HCT116 (cell line): ENCODE data around the gene KNSTRN. TPM values are rescaled to one million over a fixed set of nuclear protein-coding genes. Genes with fewer than 3 reads are reported as not detected.
A peak's percentile ranks its signal among the peaks of the same experiment; 100 is the strongest.

Source experiments
- ATAC-seq: fragments of 200-7000 bp; cut with Tn5 transposase; 2 replicates; pipeline ENCODE4 v1.9.1; 2020; ENCODE audit warnings: mild to moderate bottlenecking, moderate library complexity
- BruUV-seq: library from RNA; stranded (reverse); fragments of 400-500 nt; replicated peaks from 2 replicates; lab custom pipeline; 2021; lab: Mats Ljungman, UMichigan
- CTCF ChIA-PET: fragments of 300-600 bp; sonication (Branson Sonifier 250); formaldehyde crosslinking; loops from one replicate; lab custom pipeline; 2021; ENCODE audit warnings: antibody characterized with exemption; lab: Charles Lee
- POLR2A ChIA-PET: fragments of 300-600, 350-600 bp; sonication (Branson Sonifier 250); formaldehyde crosslinking; loops from one replicate; lab custom pipeline; 2021; ENCODE audit warnings: antibody characterized with exemption; lab: Charles Lee
- RAD21 ChIA-PET, 2 experiments: fragments of 300-600 bp; sonication (Branson Sonifier 250); formaldehyde crosslinking; loops; one replicate each; lab custom pipeline; 2023; ENCODE audit warnings: low total read pairs in 2 of 2; ENCODE audit not compliant: uncharacterized antibody in 2 of 2, unreplicated experiment in 2 of 2, low non-redundant PET in 1 of 2; lab: Charles Lee
- DNase-seq: peaks from one replicate; pipeline ENCODE4 v3.0.0-alpha.2; 2010; ENCODE audit warnings: low read depth, low spot score
- H2AFZ ChIP-seq: fragments of 200-600 bp; shearing (Covaris generic), sonication (generic); 2 replicates; pipeline ENCODE4 v1.6.1; 2017; ENCODE audit warnings: low read depth, mixed run types, mixed read lengths, antibody characterized with exemption, low read length; ENCODE audit not compliant: poor library complexity, severe bottlenecking
- H3K27ac ChIP-seq: 2 replicates; pipeline ENCODE4 v1.5.1; 2012; ENCODE audit warnings: low read depth, low read length
- H3K27me3 ChIP-seq: fragments of 200-600 bp; sonication (generic); 2 replicates; pipeline ENCODE4 v1.6.1; 2016; ENCODE audit warnings: mixed run types, low read length, mixed read lengths; ENCODE audit not compliant: insufficient read depth
- H3K36me3 ChIP-seq, 2 experiments: fragments of 200-500 bp in 1 of 2; fragments of 200-600 bp in 1 of 2; sonication (Bioruptor generic) in 1 of 2; sonication (generic) in 1 of 2; 2 replicates each; pipeline versions ENCODE4 v1.5.1 to v1.6.1; 2014 to 2016; ENCODE audit warnings: low read length in 2 of 2, inconsistent platforms in 1 of 2, mixed read lengths in 1 of 2, mixed run types in 1 of 2; ENCODE audit not compliant: insufficient read depth in 2 of 2, control insufficient read depth in 1 of 2
- H3K4me1 ChIP-seq, 2 experiments: fragments of 200-600 bp in 1 of 2; sonication (generic) in 1 of 2; 2 replicates each; pipeline versions ENCODE4 v1.5.1 to v1.6.1; 2012 to 2017; ENCODE audit warnings: low read length in 2 of 2, inconsistent platforms in 1 of 2, mild to moderate bottlenecking in 1 of 2, mixed read lengths in 1 of 2, mixed run types in 1 of 2, moderate library complexity in 1 of 2; ENCODE audit not compliant: insufficient read depth in 2 of 2, control insufficient read depth in 1 of 2
- H3K4me2 ChIP-seq: fragments of 200-600 bp; sonication (generic); 2 replicates; pipeline ENCODE4 v1.6.1; 2017; ENCODE audit warnings: mixed run types, low read length, mixed read lengths
- H3K4me3 ChIP-seq, 2 experiments: fragments of 200-600 bp in 1 of 2; sonication (generic) in 1 of 2; replicated peaks in 1 of 2; 2 replicates each; pipeline ENCODE4 v1.5.1; 2011 to 2016; ENCODE audit warnings: low read length in 2 of 2, control low read depth in 1 of 2, low read depth in 1 of 2, mild to moderate bottlenecking in 1 of 2, mixed read lengths in 1 of 2, mixed run types in 1 of 2
- H3K79me2 ChIP-seq: fragments of 200-600 bp; sonication (generic); 2 replicates; pipeline ENCODE4 v1.6.1; 2017; ENCODE audit warnings: mild to moderate bottlenecking, mixed run types, low read length, moderate library complexity, mixed read lengths; ENCODE audit not compliant: insufficient read depth
- H3K9ac ChIP-seq: fragments of 200-600 bp; sonication (generic); 2 replicates; pipeline ENCODE4 v1.6.1; 2016; ENCODE audit warnings: low read length, mixed read lengths
- H3K9me2 ChIP-seq: fragments of 200-600 bp; sonication (generic), shearing (Covaris generic); 2 replicates; pipeline ENCODE4 v1.6.1; 2017; ENCODE audit warnings: mixed run types, mild to moderate bottlenecking, moderate library complexity; ENCODE audit not compliant: insufficient read depth
- H3K9me3 ChIP-seq, 2 experiments: fragments of 200-500 bp in 1 of 2; fragments of 200-600 bp in 1 of 2; sonication (Bioruptor generic) in 1 of 2; sonication (generic) in 1 of 2; 2 replicates each; pipeline ENCODE4 v1.6.1; 2014 to 2017; ENCODE audit warnings: low read length in 2 of 2, mixed read lengths in 2 of 2, inconsistent platforms in 1 of 2, low read depth in 1 of 2, mild to moderate bottlenecking in 1 of 2, mixed run types in 1 of 2, moderate library complexity in 1 of 2; ENCODE audit not compliant: control insufficient read depth in 1 of 2, insufficient read depth in 1 of 2
- H4K20me1 ChIP-seq: fragments of 200-600 bp; sonication (generic), shearing (Covaris generic); 2 replicates; pipeline ENCODE4 v1.6.1; 2017; ENCODE audit warnings: mixed run types, mild to moderate bottlenecking, moderate library complexity; ENCODE audit not compliant: insufficient read depth
- CTCF ChIP-seq, 3 experiments: fragments of 200-600 bp in 1 of 3; sonication (generic) in 1 of 3; IDR thresholded peaks in 2 of 3; conservative IDR thresholded peaks in 1 of 3; 2 replicates each; pipeline ENCODE4 v1.5.1; 2012 to 2017; ENCODE audit warnings: low read depth in 2 of 3, low read length in 2 of 3, antibody characterized with exemption in 1 of 3, borderline replicate concordance in 1 of 3, control low read depth in 1 of 3, mild to moderate bottlenecking in 1 of 3, mixed read lengths in 1 of 3, mixed run types in 1 of 3, moderate library complexity in 1 of 3; ENCODE audit not compliant: insufficient read depth in 1 of 3
- EZH2phosphoT487 ChIP-seq: fragments of 200-600 bp; IDR thresholded peaks from 2 replicates; pipeline ENCODE4 v1.6.1; 2018; ENCODE audit warnings: antibody characterized with exemption, borderline replicate concordance
- FOSL1 ChIP-seq: IDR thresholded peaks from 2 replicates; pipeline ENCODE4 v1.6.1; 2012; ENCODE audit warnings: low read depth
- POLR2AphosphoS5 ChIP-seq: IDR thresholded peaks from 2 replicates; pipeline ENCODE4 v1.6.1; 2011; ENCODE audit warnings: mild to moderate bottlenecking, low read depth, low read length, moderate library complexity
- RAD21 ChIP-seq: IDR thresholded peaks from 2 replicates; pipeline ENCODE4 v1.6.1; 2012; ENCODE audit warnings: low read depth, mild to moderate bottlenecking
- SIN3A ChIP-seq: IDR thresholded peaks from 2 replicates; pipeline ENCODE4 v1.6.1; 2012; ENCODE audit warnings: low read depth
- SRF ChIP-seq: IDR thresholded peaks from 2 replicates; pipeline ENCODE4 v1.6.1; 2012; ENCODE audit warnings: low read depth
- intact Hi-C: fragments of 100-400 bp; cut with micrococcal nuclease; formaldehyde crosslinking; loops from 2 replicates; pipeline ENCODE4 v1.10.0; 2022
- total RNA-seq: library from RNA; stranded (reverse); gene quantifications from one replicate; pipeline ENCODE4 v1.2.1, GENCODE V29; 2021; ENCODE audit not compliant: unreplicated experiment

The KNSTRN gene
- total RNA-seq, 1 experiment from 2014 or later, result 84.1 TPM

- TF ChIP-seq EZH2phosphoT487 (no peak), POLR2AphosphoS5 (peak; percentile 14; the same call in 1 of the 2 replicates), SRF (no peak)
- Histone ChIP-seq H3K27ac (peak overlapping the region; percentile 92), H3K4me3 (peak overlapping the region; percentile 57 to 60), H3K9me3 (no peaks in the 10 kb centered on the region), H3K9ac (peak overlapping the region; percentile 76), H2AFZ (no peak overlapping the region), H3K79me2 (peaks cover 5% of the 10 kb centered on the region; the same call in 1 of the 2 replicates), H3K4me1 (peaks cover 41 to 62% of the 10 kb centered on the region in 2 experiments), H3K9me2 (no peaks in the 10 kb centered on the region), H3K36me3 (peaks cover 0 to 7% of the 10 kb centered on the region in 2 experiments; a peak in 1 of 4 replicates), H3K27me3 (no peaks in the 10 kb centered on the region), H3K4me2 (peak overlapping the region; percentile 87), H4K20me1 (no peaks in the 10 kb centered on the region)
- ATAC-seq, result peak; percentile 79
- peak; percentile 79 for DNase-seq
- ChIA-PET POLR2A (interaction anchor here (0.7 to 3.4 kb wide), 5 partner anchors 13 to 67 kb away, joined by 3 to 11 read pairs (median 4); partner anchors contain the start of genes INAFM2 and IVD), CTCF (interaction anchor here (0.7 to 5.2 kb wide), 16 partner anchors 11 to 122 kb away, joined by 3 to 55 read pairs (median 5); partner anchors contain the start of genes ANKRD63, INAFM2 and IVD), RAD21 (interaction anchor here in 1 of 2 experiments (0.7 to 1.7 kb wide), 5 partner anchors 16 to 60 kb away, joined by 3 to 5 read pairs (median 4); partner anchors contain the start of gene INAFM2)
- intact Hi-C loops, result no loop called here
- TSS peak; percentile 97 for BruUV-seq
These were observed 43.5 kb upstream of the KNSTRN start for GRCh38 chr15:40338921-40339620.

- intact Hi-C loops, result no loop called here
- Histone ChIP-seq H3K79me2 (peaks cover 5% of the 10 kb centered on the region; the same call in 1 of the 2 replicates), H3K4me2 (peak overlapping the region; percentile 87), H3K9me3 (no peaks in the 10 kb centered on the region), H3K9ac (peak overlapping the region; percentile 76), H3K27ac (peak overlapping the region; percentile 92), H3K27me3 (no peaks in the 10 kb centered on the region)
- CTCF ChIA-PET, result interaction anchor here (0.7 to 5.2 kb wide), 18 partner anchors 11 to 554 kb away, joined by 3 to 55 read pairs (median 4); partner anchors contain the start of genes INAFM2, IVD and VPS18
- ATAC-seq, result peak; percentile 21
- DNase-seq, result no peak
- TF ChIP-seq FOSL1 (no peak), RAD21 (no peak), CTCF (IDR thresholded peaks at IDR 0.05 in 2 of 3, conservative IDR thresholded peaks at IDR 0.05 in 1 of 3; ENCODE audit: borderline replicate concordance in 1 of 3, insufficient read depth in 1 of 3, low read depth in 2 of 3, low read length in 2 of 3) (peak in 2 of 3 experiments; percentile 44 to 51; a peak in 3 of 6 replicates), EZH2phosphoT487 (no peak), SIN3A (no peak), SRF (no peak)
- TF ChIP-seq, all 23 proteins: peak for 1
- no TSS peak for BruUV-seq
- Histone ChIP-seq H3K4me3 (peak overlapping the region; percentile 57 to 60), H3K4me1 (peaks cover 41 to 62% of the 10 kb centered on the region in 2 experiments), H3K36me3 (peaks cover 0 to 7% of the 10 kb centered on the region in 2 experiments; a peak in 1 of 4 replicates), H2AFZ (no peak overlapping the region), H4K20me1 (no peaks in the 10 kb centered on the region), H3K9me2 (no peaks in the 10 kb centered on the region)
- POLR2A ChIA-PET, result interaction anchor here (0.7 to 3.4 kb wide), 7 partner anchors 13 to 66 kb away, joined by 3 to 11 read pairs (median 4); partner anchors contain the start of genes INAFM2 and IVD
- RAD21 ChIA-PET, result interaction anchor here (0.7 to 1.7 kb wide), 6 partner anchors 28 to 82 kb away, joined by 3 to 7 read pairs (median 4); no protein-coding TSS in a partner anchor
These were observed 42.9 kb upstream of the KNSTRN start for GRCh38 chr15:40339621-40339945.
